HFFc6 (cell line): ENCODE data around the gene SCAF1. TPM values are rescaled to one million over a fixed set of nuclear protein-coding genes. Genes with fewer than 3 reads are reported as not detected.
"Not testable (repeated sequence)": the region's sequence is repeated elsewhere in the genome, so short reads cannot be mapped to it uniquely, and the experiment has no call there.

Experiments
- DNase-seq: peaks from one replicate; pipeline ENCODE4 v3.0.0-alpha.2; 2018
- H3K27ac Mint-ChIP-seq: 2 replicates; pipeline ENCODE4 v1.8.0; 2020; ENCODE audit warnings: mild to moderate bottlenecking, mixed read lengths
- H3K27me3 Mint-ChIP-seq: 2 replicates; pipeline ENCODE4 v1.8.0; 2021; ENCODE audit warnings: mild to moderate bottlenecking, moderate library complexity, mixed read lengths; ENCODE audit not compliant: insufficient read depth
- H3K36me3 Mint-ChIP-seq: 2 replicates; pipeline ENCODE4 v1.8.0; 2021; ENCODE audit warnings: low read depth, mixed read lengths
- H3K4me1 Mint-ChIP-seq: 2 replicates; pipeline ENCODE4 v1.8.0; 2020; ENCODE audit warnings: low read depth, mixed read lengths
- H3K4me3 Mint-ChIP-seq: 2 replicates; pipeline ENCODE4 v1.8.0; 2020; ENCODE audit warnings: mild to moderate bottlenecking, moderate library complexity, mixed read lengths
- H3K9me3 Mint-ChIP-seq: 2 replicates; pipeline ENCODE4 v1.8.0; 2020; ENCODE audit warnings: mild to moderate bottlenecking, mixed read lengths
- total RNA-seq, 6 experiments: library from RNA; stranded (reverse); fragmentation: NEBNext Ultra II Directional; extraction: Animal tissue kit (Norgen Biotek cat#: 25700); gene quantifications; 2 replicates in 1 of 6; 3 replicates in 5 of 6; pipeline ENCODE4 v1.2.3, GENCODE V29; 2021
- TF ChIP-seq, protein P1 (sequence below): fragments of 200-600 bp; sonication (generic); IDR thresholded peaks from 2 replicates; pipeline ENCODE4 v1.5.0; 2021; ENCODE audit warnings: antibody characterized with exemption, mild to moderate bottlenecking

SCAF1 gene
- total RNA-seq, 6 experiments from 2014 or later = 112 to 134 (median 121) TPM

DNA sequence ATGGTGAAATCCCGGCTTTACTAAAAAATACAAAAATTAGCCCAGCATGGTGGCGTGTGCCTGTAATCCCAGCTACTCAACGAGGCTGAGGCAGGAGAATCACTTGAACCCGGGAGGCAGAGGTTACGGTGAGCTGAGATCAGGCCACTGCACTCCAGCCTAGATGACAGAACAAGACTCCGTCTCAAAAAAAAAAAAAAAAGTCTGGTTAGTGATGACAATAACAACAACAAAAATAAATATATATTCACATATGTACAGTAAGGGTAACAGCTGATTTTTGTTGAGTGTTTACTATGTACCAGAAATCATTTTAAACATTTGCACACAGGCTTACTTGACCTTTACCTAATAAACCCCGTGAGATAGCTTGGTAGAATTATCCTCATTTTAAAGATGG is 25.1 kb upstream of the SCAF1 start:
- no peak for DNase-seq
- Mint-ChIP-seq H3K9me3 (no peaks in the 10 kb centered on the region), H3K4me3 (no peak overlapping the region), H3K27me3 (peaks cover 2% of the 10 kb centered on the region; the same call in 1 of the 2 replicates), H3K27ac (no peak overlapping the region), H3K4me1 (peaks cover 29% of the 10 kb centered on the region), H3K36me3 (peaks cover 20% of the 10 kb centered on the region)
- TF ChIP-seq, protein P1, sequence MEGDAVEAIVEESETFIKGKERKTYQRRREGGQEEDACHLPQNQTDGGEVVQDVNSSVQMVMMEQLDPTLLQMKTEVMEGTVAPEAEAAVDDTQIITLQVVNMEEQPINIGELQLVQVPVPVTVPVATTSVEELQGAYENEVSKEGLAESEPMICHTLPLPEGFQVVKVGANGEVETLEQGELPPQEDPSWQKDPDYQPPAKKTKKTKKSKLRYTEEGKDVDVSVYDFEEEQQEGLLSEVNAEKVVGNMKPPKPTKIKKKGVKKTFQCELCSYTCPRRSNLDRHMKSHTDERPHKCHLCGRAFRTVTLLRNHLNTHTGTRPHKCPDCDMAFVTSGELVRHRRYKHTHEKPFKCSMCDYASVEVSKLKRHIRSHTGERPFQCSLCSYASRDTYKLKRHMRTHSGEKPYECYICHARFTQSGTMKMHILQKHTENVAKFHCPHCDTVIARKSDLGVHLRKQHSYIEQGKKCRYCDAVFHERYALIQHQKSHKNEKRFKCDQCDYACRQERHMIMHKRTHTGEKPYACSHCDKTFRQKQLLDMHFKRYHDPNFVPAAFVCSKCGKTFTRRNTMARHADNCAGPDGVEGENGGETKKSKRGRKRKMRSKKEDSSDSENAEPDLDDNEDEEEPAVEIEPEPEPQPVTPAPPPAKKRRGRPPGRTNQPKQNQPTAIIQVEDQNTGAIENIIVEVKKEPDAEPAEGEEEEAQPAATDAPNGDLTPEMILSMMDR = no peak

DNA sequence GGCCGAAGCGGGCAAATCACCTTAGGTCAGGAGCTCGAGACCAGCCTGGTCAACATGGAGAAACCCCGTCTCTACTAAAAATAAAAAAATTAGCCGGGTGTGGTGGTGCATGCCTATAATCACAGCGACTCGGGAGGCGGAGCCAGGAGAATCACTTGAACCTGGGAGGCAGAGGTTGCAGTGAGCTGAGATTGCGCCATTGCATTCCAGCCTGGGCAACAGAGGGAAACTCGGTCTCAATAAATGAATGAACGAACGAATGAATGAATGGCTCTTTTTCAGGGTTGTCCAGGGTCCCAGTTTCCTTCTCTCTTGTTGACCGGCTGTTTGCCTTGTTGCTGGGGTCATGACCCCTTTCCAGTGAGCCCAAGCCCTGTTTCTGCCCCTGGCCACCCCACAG is 24.1 kb upstream of the SCAF1 start:
- H3K27me3 Mint-ChIP-seq, H3K9me3 Mint-ChIP-seq, H3K27ac Mint-ChIP-seq, DNase-seq, H3K4me3 Mint-ChIP-seq: not testable (repeated sequence)
- peaks cover 23% of the 10 kb centered on the region for H3K4me1 Mint-ChIP-seq
- H3K36me3 Mint-ChIP-seq = peaks cover 25% of the 10 kb centered on the region

DNA sequence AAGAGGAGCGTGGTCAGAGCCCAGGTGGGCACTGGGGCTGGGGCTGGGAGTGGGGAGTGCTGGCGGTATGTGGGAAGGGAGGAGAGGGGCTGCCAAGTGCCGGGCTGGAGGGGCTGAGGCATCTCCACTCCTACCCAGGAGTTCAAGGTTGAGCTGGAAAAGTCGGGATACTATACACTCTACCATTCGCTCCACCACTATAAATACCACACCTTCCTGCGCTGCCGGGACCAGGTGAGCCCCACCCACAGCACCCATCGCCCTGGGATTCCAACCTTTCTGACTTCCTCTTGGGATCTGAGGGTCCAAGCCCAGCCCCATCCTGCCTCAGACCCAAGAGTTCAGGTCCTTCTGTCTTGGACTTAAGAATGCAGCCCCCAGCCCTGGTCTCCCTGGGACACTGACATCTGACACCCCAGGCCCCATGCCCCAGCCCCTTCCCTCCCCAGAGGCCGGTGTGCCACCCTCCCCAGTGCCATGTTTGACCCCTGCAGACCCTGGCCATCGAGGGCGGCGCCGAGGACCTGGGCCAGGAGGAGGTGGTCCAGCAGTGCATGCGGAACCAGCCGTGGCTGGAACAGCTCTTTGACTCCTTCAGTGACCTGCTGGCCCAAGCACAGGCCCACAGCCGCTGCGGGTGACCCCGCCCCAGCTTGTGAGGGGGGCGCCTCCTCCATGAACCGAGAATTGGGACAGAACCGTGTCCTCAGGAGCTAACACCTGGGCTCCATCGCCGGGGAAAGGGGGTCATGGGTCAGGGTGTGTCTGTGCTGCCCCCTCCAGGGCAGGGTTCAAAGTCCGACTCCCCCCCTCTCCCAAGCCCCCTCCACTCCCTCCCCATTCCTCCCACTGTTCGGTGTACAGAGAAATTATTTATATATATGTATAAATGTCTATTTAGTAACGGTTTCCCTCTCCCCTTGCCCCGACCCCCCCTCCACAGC is 16.8 kb upstream of the SCAF1 start:
- no peak overlapping the region for H3K27ac Mint-ChIP-seq
- H3K4me1 Mint-ChIP-seq = no peaks in the 10 kb centered on the region
- H3K4me3 Mint-ChIP-seq = no peak overlapping the region
- H3K9me3 Mint-ChIP-seq = no peaks in the 10 kb centered on the region
- DNase-seq = no peak
- TF ChIP-seq, protein P1 = no peak
- H3K36me3 Mint-ChIP-seq = peaks cover 30% of the 10 kb centered on the region
- no peaks in the 10 kb centered on the region; the same call in 1 of the 2 replicates for H3K27me3 Mint-ChIP-seq

DNA sequence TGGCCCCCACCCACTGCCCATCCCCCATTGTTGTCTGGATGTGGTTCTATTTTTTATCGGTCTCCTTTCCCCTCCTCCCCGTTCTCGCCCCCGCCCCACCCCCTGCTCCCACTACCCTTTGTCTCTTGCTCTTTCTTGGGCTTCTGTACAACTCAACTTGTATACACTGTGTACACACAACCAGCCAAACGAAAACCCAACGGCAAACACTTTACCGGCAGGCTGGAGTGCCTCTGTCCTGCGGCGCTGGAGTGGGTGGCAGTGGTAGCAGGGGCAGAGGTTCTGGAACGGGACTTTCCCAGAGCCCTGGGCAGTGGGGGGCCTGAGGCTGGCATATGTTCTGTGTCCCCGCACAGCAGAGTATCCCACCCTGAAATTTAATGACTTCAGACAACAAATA is 15.8 kb upstream of the SCAF1 start:
- H3K27ac Mint-ChIP-seq = no peak overlapping the region
- no peaks in the 10 kb centered on the region for H3K9me3 Mint-ChIP-seq
- H3K4me1 Mint-ChIP-seq = peaks cover 6% of the 10 kb centered on the region; the same call in 1 of the 2 replicates
- H3K36me3 Mint-ChIP-seq = peaks cover 35% of the 10 kb centered on the region
- TF ChIP-seq, protein P1 = no peak
- no peak for DNase-seq
- no peak overlapping the region for H3K4me3 Mint-ChIP-seq
- no peaks in the 10 kb centered on the region; the same call in 1 of the 2 replicates for H3K27me3 Mint-ChIP-seq

DNA sequence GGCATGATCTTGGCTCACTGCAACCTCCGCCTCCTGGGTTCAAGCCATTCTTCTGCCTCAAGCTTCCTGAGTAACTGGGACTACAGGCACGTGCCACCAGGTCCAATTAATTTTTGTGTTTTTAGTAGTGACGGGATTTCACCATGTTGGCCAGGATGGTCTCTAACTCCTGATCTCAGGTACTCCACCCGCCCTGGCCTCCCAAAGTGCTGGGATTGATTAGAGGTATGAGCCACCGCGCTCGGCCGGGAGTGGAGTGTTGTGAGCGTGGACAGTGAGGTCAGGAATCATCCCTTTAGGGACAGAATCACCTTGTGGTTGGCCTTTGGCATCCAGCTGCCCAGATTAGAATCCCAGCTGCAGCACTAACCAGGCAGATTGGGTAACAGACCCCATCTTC is 12.3 kb upstream of the SCAF1 start:
- TF ChIP-seq, protein P1 = no peak
- Mint-ChIP-seq H3K27me3 (no peaks in the 10 kb centered on the region; the same call in 1 of the 2 replicates), H3K36me3 (peaks cover 19% of the 10 kb centered on the region), H3K4me3 (no peak overlapping the region), H3K9me3 (no peaks in the 10 kb centered on the region), H3K4me1 (peaks cover 6% of the 10 kb centered on the region; the same call in 1 of the 2 replicates), H3K27ac (peak overlapping the region; percentile 2; the same call in 1 of the 2 replicates)
- no peak for DNase-seq

DNA sequence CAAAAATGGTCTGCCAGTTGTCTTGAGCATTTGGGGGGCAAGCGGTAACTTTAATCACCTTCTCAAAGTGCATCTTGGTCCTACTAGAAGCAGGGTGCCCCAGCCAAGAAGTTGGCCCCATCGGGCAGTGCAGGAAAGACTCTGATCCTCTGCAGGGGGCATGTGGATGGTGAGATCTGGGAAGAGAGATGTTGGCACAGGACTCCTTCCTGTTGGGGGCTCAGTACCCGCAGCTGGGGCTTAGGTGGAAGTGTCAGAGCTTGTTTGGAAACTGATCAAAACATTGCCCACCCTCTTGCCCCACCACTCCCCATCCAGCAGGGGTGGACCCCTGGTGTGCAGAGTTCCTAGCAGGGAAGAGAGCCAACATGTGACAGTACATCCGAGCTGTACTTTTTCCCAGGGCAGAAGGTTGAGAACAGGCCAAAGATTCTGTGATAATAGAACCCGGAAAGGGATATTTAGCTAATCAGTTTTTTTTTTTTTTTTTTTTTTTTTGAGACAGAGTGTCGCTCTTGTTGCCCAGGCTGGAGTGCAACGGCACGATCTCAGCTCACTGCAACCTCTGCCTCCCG is 10.9 kb upstream of the SCAF1 start:
- Mint-ChIP-seq H3K27me3 (no peaks in the 10 kb centered on the region; the same call in 1 of the 2 replicates), H3K36me3 (peaks cover 19% of the 10 kb centered on the region), H3K4me1 (peaks cover 10% of the 10 kb centered on the region), H3K9me3 (no peaks in the 10 kb centered on the region), H3K27ac (peak overlapping the region; percentile 52; the same call in 1 of the 2 replicates), H3K4me3 (no peak overlapping the region)
- TF ChIP-seq, protein P1 = no peak
- DNase-seq = no peak
